Measurements from ENCODE around the gene MAML3.

Gene MAML3

GRCh38 chr4:139738846-139739613 is 415.0 kb downstream of the MAML3 start:
- DNase-seq = no peak

- no peak for DNase-seq
Observed at GRCh38 chr4:139736661-139737060, 417.3 kb downstream of the MAML3 start.

- no peak for DNase-seq
Observed at GRCh38 chr4:139736274-139736660, 417.7 kb downstream of the MAML3 start.

- DNase-seq = no peak
Observed at GRCh38 chr4:139735381-139736273, 418.4 kb downstream of the MAML3 start.

- DNase-seq = peak; percentile 75
Observed at GRCh38 chr4:139734875-139735380, 419.1 kb downstream of the MAML3 start.

- no peak for DNase-seq
Observed at GRCh38 chr4:139734201-139734874, 419.6 kb downstream of the MAML3 start.

GRCh38 chr4:139732991-139733570 is 420.9 kb downstream of the MAML3 start:
- no peak for DNase-seq

GRCh38 chr4:139728840-139729239 is 425.1 kb downstream of the MAML3 start:
- DNase-seq = no peak

GRCh38 chr4:139728146-139728545 is 425.8 kb downstream of the MAML3 start:
- no peak for DNase-seq

GRCh38 chr4:139726615-139727014 is 427.4 kb downstream of the MAML3 start:
- DNase-seq = no peak

- no peak for DNase-seq
Observed at GRCh38 chr4:139725236-139725635, 428.7 kb downstream of the MAML3 start.

- no peak for DNase-seq
Observed at GRCh38 chr4:139721789-139722188, 432.2 kb downstream of the MAML3 start.

GRCh38 chr4:139720806-139721205 is 433.2 kb downstream of the MAML3 start:
- DNase-seq = no peak

GRCh38 chr4:139719381-139720101 is 434.4 kb downstream of the MAML3 start:
- no peak for DNase-seq

GRCh38 chr4:139718833-139719232 is 435.2 kb downstream of the MAML3 start:
- no peak for DNase-seq

GRCh38 chr4:139718358-139718757 is 435.6 kb downstream of the MAML3 start:
- no peak for DNase-seq

GRCh38 chr4:139715746-139716391 is 438.1 kb downstream of the MAML3 start:
- DNase-seq = no peak

- DNase-seq = no peak
Observed at GRCh38 chr4:139712882-139713281, 441.1 kb downstream of the MAML3 start.

- no peak for DNase-seq
Observed at GRCh38 chr4:139711461-139711860, 442.5 kb downstream of the MAML3 start.

GRCh38 chr4:139710073-139710472 is 443.9 kb downstream of the MAML3 start:
- no peak for DNase-seq

- DNase-seq = no peak
Observed at GRCh38 chr4:139709660-139710059, 444.3 kb downstream of the MAML3 start.
